ENCODE results near the gene XPO6.

The XPO6 gene

GRCh38 chr16:28059841-28060575 is 151.8 kb downstream of the XPO6 start:
- DNase-seq: no peak

GRCh38 chr16:28058839-28059589 is 152.8 kb downstream of the XPO6 start:
- no peak for DNase-seq

GRCh38 chr16:28057949-28058348 is 153.8 kb downstream of the XPO6 start:
- DNase-seq: no peak

GRCh38 chr16:28053461-28053860 is 158.3 kb downstream of the XPO6 start:
- DNase-seq: no peak

DNA sequence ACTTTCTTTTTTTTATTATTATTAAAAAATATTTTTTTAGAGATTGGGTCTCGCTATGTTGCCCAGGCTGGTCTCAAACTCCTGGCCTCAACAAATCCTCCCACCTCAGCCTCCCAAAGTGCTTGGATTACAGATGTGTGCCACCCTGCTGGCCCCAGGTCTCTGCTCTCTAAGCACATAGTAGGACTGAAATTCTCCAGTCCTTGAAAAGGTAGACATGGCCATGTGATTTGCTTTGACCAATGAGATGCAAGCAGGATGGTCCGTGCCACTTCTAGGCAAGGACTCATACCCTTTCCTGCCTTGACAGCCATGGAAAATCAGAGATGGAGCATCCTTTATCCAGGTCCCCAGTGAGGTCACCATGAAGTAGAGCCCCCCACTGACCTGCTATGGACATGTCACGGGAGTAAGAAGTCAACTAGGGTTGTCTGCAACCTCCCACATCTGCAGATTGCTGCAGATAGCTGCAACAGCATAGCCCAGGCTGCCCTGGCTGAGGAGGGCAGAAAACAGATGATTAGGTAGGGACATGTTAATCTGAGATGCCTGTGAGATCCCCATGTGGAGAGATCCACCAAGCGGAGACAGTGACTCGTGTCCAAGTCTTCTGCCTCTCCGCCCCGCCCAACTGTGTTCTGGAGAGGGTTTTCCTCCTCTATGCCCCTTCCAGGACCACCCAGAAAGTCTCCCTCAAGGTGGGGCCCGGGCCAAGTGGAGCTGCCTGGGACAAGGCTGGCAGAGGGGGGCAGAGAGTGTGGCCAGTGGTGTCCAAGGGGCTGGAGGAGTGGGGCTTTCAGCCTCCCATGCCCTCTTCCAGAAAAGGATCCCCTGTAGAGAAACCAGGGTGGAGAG is 159.3 kb downstream of the XPO6 start:
- no peak for DNase-seq

GRCh38 chr16:28051486-28051885 is 160.3 kb downstream of the XPO6 start:
- DNase-seq: no peak
